K562 (cell line): ENCODE data around the gene TMEM89. TPM values are rescaled to one million over a fixed set of nuclear protein-coding genes. Genes with fewer than 3 reads are reported as not detected.

Experiments used
- ATAC-seq: fragments of 200-7000 bp; cut with Tn5 transposase; 3 replicates; pipeline ENCODE4 v1.9.1; 2020; ENCODE audit warnings: moderate library complexity
- BruUV-seq: library from RNA; stranded (reverse); fragments of 400-500 nt; replicated peaks from 2 replicates; lab custom pipeline; 2021; lab: Mats Ljungman, UMichigan
- CTCF ChIA-PET: fragments of 300-600 bp; formaldehyde crosslinking; extraction: SDS; loops from one replicate; lab custom pipeline; 2021; ENCODE audit warnings: low intra/inter-chr PET ratio; lab: Yijun Ruan, JAX
- POLR2A ChIA-PET: fragments of 300-600, 350-650 bp; sonication (Branson Sonifier 250); formaldehyde crosslinking; extraction: SDS; loops from one replicate; lab custom pipeline; 2021; ENCODE audit warnings: antibody characterized with exemption, inconsistent platforms; lab: Yijun Ruan, JAX
- DNase-seq, 4 experiments: peaks; one replicate each; pipeline versions ENCODE4 v3.0.0 to v3.0.0-alpha.2; 2011 to 2018; ENCODE audit warnings: low spot score in 3 of 4, mixed read lengths in 3 of 4; ENCODE audit errors: extremely low read depth in 1 of 4
- FAIRE-seq: peaks from 2 replicates; lab custom pipeline; 2011; peaks lifted over from hg19 to GRCh38; lab: Jason Lieb, UNC
- H2AFZ ChIP-seq: 2 replicates; pipeline ENCODE4 v1.6.0; 2011; ENCODE audit warnings: low read depth, low read length, control low read depth, inconsistent platforms
- H3K27ac ChIP-seq: fragments of 200-600 bp; 3 replicates; pipeline ENCODE4 v1.8.0; 2011; ENCODE audit warnings: low read depth, mild to moderate bottlenecking, control low read depth, inconsistent platforms, low read length, moderate library complexity, mixed read lengths; ENCODE audit errors: extremely low read depth
- H3K27me3 ChIP-seq, 2 experiments: fragments of 300-600 bp in 1 of 2; 2 replicates in 1 of 2; 3 replicates in 1 of 2; pipeline versions ENCODE4 v1.6.0 to v1.8.0; 2011; ENCODE audit warnings: inconsistent platforms in 2 of 2, low read length in 2 of 2, mild to moderate bottlenecking in 1 of 2, mixed read lengths in 1 of 2, moderate library complexity in 1 of 2; ENCODE audit not compliant: control insufficient read depth in 2 of 2, insufficient read depth in 2 of 2
- H3K36me3 ChIP-seq: fragments of 300-600 bp; 3 replicates; pipeline ENCODE4 v1.8.0; 2011; ENCODE audit warnings: mild to moderate bottlenecking, low read length, inconsistent platforms; ENCODE audit not compliant: control insufficient read depth, insufficient read depth
- H3K4me1 ChIP-seq, 2 experiments: fragments of 200-600 bp in 1 of 2; replicated peaks in 1 of 2; 2 replicates in 1 of 2; 3 replicates in 1 of 2; pipeline versions ENCODE4 v1.5.1 to v1.8.0; 2011; ENCODE audit warnings: inconsistent platforms in 2 of 2, low read length in 2 of 2, mild to moderate bottlenecking in 1 of 2, mixed read lengths in 1 of 2, moderate library complexity in 1 of 2; ENCODE audit not compliant: control insufficient read depth in 2 of 2, insufficient read depth in 2 of 2
- H3K4me2 ChIP-seq: 2 replicates; pipeline ENCODE4 v1.6.1; 2011; ENCODE audit warnings: low read length, control low read depth, inconsistent platforms, mixed read lengths; ENCODE audit not compliant: insufficient read depth
- H3K4me3 ChIP-seq: fragments of 200-600 bp; sonication (generic), shearing (Covaris generic); 2 replicates; pipeline ENCODE4 v1.5.1; 2016; ENCODE audit warnings: control low read depth, inconsistent platforms
- H3K79me2 ChIP-seq: fragments of 200-600 bp; 3 replicates; pipeline ENCODE4 v1.8.0; 2011; ENCODE audit warnings: low read length, inconsistent platforms; ENCODE audit not compliant: control insufficient read depth, insufficient read depth
- H3K9ac ChIP-seq, 2 experiments: 2 replicates each; pipeline versions ENCODE4 v1.6.0 to v1.6.1; 2011; ENCODE audit warnings: low read depth in 2 of 2, low read length in 2 of 2, control low read depth in 1 of 2, inconsistent platforms in 1 of 2, mild to moderate bottlenecking in 1 of 2, mixed read lengths in 1 of 2; ENCODE audit not compliant: insufficient read depth in 1 of 2
- H3K9me1 ChIP-seq: one replicate; pipeline ENCODE4 v1.6.0; 2011; ENCODE audit warnings: inconsistent platforms, mild to moderate bottlenecking, low read length, moderate library complexity; ENCODE audit not compliant: control insufficient read depth, insufficient read depth
- H3K9me3 ChIP-seq: replicated peaks from 2 replicates; pipeline ENCODE4 v1.5.1; 2011; ENCODE audit warnings: low read depth, low read length, inconsistent platforms; ENCODE audit not compliant: control insufficient read depth, insufficient read depth
- H4K20me1 ChIP-seq: replicated peaks from 2 replicates; pipeline ENCODE4 v1.6.1; 2011; ENCODE audit warnings: low read length, inconsistent platforms, mixed read lengths; ENCODE audit not compliant: control insufficient read depth, insufficient read depth
- CBFA2T2 ChIP-seq: fragments of 450-650 bp; conservative IDR thresholded peaks from 2 replicates; pipeline ENCODE4 v1.6.1; 2017; ENCODE audit warnings: mild to moderate bottlenecking
- CBX5 ChIP-seq: IDR thresholded peaks from 2 replicates; pipeline ENCODE4 v1.6.1; 2014; ENCODE audit warnings: low read depth, borderline replicate concordance
- CSDE1 ChIP-seq, 2 experiments: fragments of 450-650 bp; IDR thresholded peaks; 2 replicates each; pipeline ENCODE4 v1.6.1; 2016; ENCODE audit warnings: mild to moderate bottlenecking in 1 of 2
- DDX20 ChIP-seq: fragments of 450-650 bp; IDR thresholded peaks from 2 replicates; pipeline ENCODE4 v1.6.1; 2016; ENCODE audit warnings: missing genetic modification characterization, low read depth, mild to moderate bottlenecking, missing compliant biosample characterization, moderate library complexity
- E2F4 ChIP-seq: sonication (generic); formaldehyde crosslinking; IDR thresholded peaks from 2 replicates; pipeline ENCODE4 v1.8.0; 2022; ENCODE audit warnings: mild to moderate bottlenecking, low read depth, missing genetic modification reagents
- IFI16 ChIP-seq: fragments of 250-450 bp; sonication (Bioruptor Pico); IDR thresholded peaks from 2 replicates; pipeline ENCODE4 v2.1.2; 2022; ENCODE audit warnings: mild to moderate bottlenecking, inconsistent platforms
- MCM5 ChIP-seq: fragments of 450-650 bp; IDR thresholded peaks from 2 replicates; pipeline ENCODE4 v1.6.1; 2016; ENCODE audit warnings: low read depth
- MTA2 ChIP-seq: fragments of 450-650 bp; IDR thresholded peaks from 2 replicates; pipeline ENCODE4 v1.6.1; 2016; ENCODE audit warnings: low read depth
- NBN ChIP-seq: fragments of 450-650 bp; IDR thresholded peaks from 2 replicates; pipeline ENCODE4 v1.6.1; 2016; ENCODE audit warnings: low read depth, mild to moderate bottlenecking
- RHOXF2B ChIP-seq: fragments of 250-450 bp; sonication (Bioruptor Pico); conservative IDR thresholded peaks from 2 replicates; pipeline ENCODE4 v1.5.1; 2021
- SRSF3 ChIP-seq: fragments of 200-400 bp; formaldehyde crosslinking; IDR thresholded peaks from 2 replicates; pipeline ENCODE4 v1.6.1; 2016; ENCODE audit warnings: mild to moderate bottlenecking, low read length, moderate library complexity; ENCODE audit not compliant: insufficient read depth
- ZNF431 ChIP-seq: sonication (generic); formaldehyde crosslinking; IDR thresholded peaks from 2 replicates; pipeline ENCODE4 v1.8.0; 2022; ENCODE audit warnings: mild to moderate bottlenecking, missing genetic modification reagents
- WGBS: fragments of 100-300 bp; shearing (Covaris generic); methylation state at CpG from one replicate; pipeline ENCODE4 v1.1.6; 2016; ENCODE audit warnings: low coverage, mixed read lengths; ENCODE audit not compliant: insufficient coverage; ENCODE audit errors: missing lambda C conversion rate; 5-methylcytosine and 5-hydroxymethylcytosine counted together
- in situ Hi-C: fragments of 300-500 bp; cut with MboI; formaldehyde crosslinking; loops from 4 replicates; pipeline ENCODE4 v1.15.0; 2018; ENCODE audit warnings: inconsistent platforms, mixed read lengths
- intact Hi-C: fragments of 100-400 bp; cut with micrococcal nuclease; formaldehyde crosslinking; loops from 2 replicates; pipeline ENCODE4 v1.14.2; 2022
- polyA plus RNA-seq, 8 experiments: library from polyadenylated mRNA; depleted of rRNA in 4 of 8; stranded (reverse) in 5 of 8; unstranded in 3 of 8; fragments of >200 nt; fragmentation: Nextera tagmentation in 2 of 8; fragmentation: Illumina TruSeq in 1 of 8; extraction: Ambion mirVana in 2 of 8; extraction: Trizol in 1 of 8; gene quantifications; 2 replicates each; pipeline versions ENCODE4 v1.2.1 to v1.2.3, GENCODE V29; 2011 to 2014; ENCODE audit warnings: inconsistent platforms in 1 of 8, missing spikeins in 1 of 8
- total RNA-seq, 7 experiments: library from RNA; depleted of rRNA in 6 of 7; stranded (reverse); fragments of >200 nt in 6 of 7; fragmentation: Illumina TruSeq in 2 of 7; extraction: Trizol in 2 of 7; gene quantifications; 2 replicates each; pipeline versions ENCODE4 v1.2.1 to v1.2.3, GENCODE V29; 2011 to 2021; ENCODE audit warnings: low replicate concordance in 1 of 7

TMEM89 gene
- total and polyA plus RNA-seq, 9 of the 15 experiments (the other 6 are each of a cell fraction or from before 2014, with no cell fraction given) = not detected

- WGBS = 96% methylated on average over 4 of the region's 6 CpGs
- ChIA-PET CTCF (no interaction called here), POLR2A (interaction anchor here (1.4 to 3.4 kb wide), 2 partner anchors 9 to 27 kb away, joined by 5 to 23 read pairs; partner anchors contain the start of gene SLC26A6)
- DNase-seq (no peak), FAIRE-seq (no peak), ATAC-seq (no peak)
- no peak overlapping the region for H3K9ac ChIP-seq
- TF ChIP-seq CSDE1 (IDR thresholded peaks at IDR 0.05) (no peak), MTA2 (no peak), SRSF3 (no peak)
- peaks cover 41% of the 10 kb centered on the region; the same call in 2 of the 3 replicates for H3K36me3 ChIP-seq
- no peaks in the 10 kb centered on the region for H3K9me1 ChIP-seq
- H3K4me1 ChIP-seq = peaks cover 0 to 7% of the 10 kb centered on the region in 2 experiments; a peak in 2 of 5 replicates
- no peak overlapping the region for H3K4me2 ChIP-seq
- H3K27me3 ChIP-seq = no peaks in the 10 kb centered on the region
- no peak overlapping the region for H3K4me3 ChIP-seq
- H3K9me3 ChIP-seq = no peaks in the 10 kb centered on the region
- no peaks in the 10 kb centered on the region for H3K79me2 ChIP-seq
- in situ Hi-C loops (no loop called here), intact Hi-C loops (no loop called here)
- H4K20me1 ChIP-seq = no peaks in the 10 kb centered on the region
- no peak overlapping the region for H3K27ac ChIP-seq
- BruUV-seq = no TSS peak
- no peak overlapping the region for H2AFZ ChIP-seq
Observed at GRCh38 chr3:48625600-48625999, 4.0 kb upstream of the TMEM89 start.

GRCh38 chr3:48624767-48625166 is 3.2 kb upstream of the TMEM89 start:
- Histone ChIP-seq H3K9me3 (no peaks in the 10 kb centered on the region), H3K9me1 (no peaks in the 10 kb centered on the region), H3K4me3 (no peak overlapping the region), H3K9ac (no peak overlapping the region), H3K27me3 (no peaks in the 10 kb centered on the region), H3K36me3 (peaks cover 33% of the 10 kb centered on the region; the same call in 2 of the 3 replicates), H3K4me1 (peaks cover 0 to 7% of the 10 kb centered on the region in 2 experiments; a peak in 2 of 5 replicates), H3K79me2 (no peaks in the 10 kb centered on the region), H3K4me2 (no peak overlapping the region), H2AFZ (no peak overlapping the region), H4K20me1 (no peaks in the 10 kb centered on the region), H3K27ac (no peak overlapping the region)
- ChIA-PET CTCF (no interaction called here), POLR2A (interaction anchor here (0.6 to 3.4 kb wide), 3 partner anchors 10 to 155 kb away, joined by 3 to 23 read pairs (median 5); partner anchors contain the start of gene SLC26A6)
- 81% methylated on average over 7 of the region's 10 CpGs for WGBS
- intact Hi-C loops = no loop called here
- FAIRE-seq (no peak), ATAC-seq (no peak), DNase-seq (no peak)
- BruUV-seq = no TSS peak
- in situ Hi-C loops = no loop called here
- TF ChIP-seq DDX20 (tag) (no peak), ZNF431 (CRISPR knock-in tag) (no peak), IFI16 (no peak), CBX5 (no peak), NBN (no peak), MCM5 (no peak), E2F4 (no peak), CBFA2T2 (no peak), RHOXF2B (CRISPR knock-in tag) (no peak)
